Nephron progenitor cell (in vitro differentiated cells): ENCODE measurements around the gene DNAH8.

Experiments used
- DNase-seq: peaks from one replicate; pipeline ENCODE4 v3.0.0; 2021
- H3K27ac Mint-ChIP-seq: 2 replicates; pipeline ENCODE4 v1.8.0; 2021; ENCODE audit warnings: mild to moderate bottlenecking, moderate library complexity, mixed read lengths
- H3K27me3 Mint-ChIP-seq: 2 replicates; pipeline ENCODE4 v1.8.0; 2021; ENCODE audit warnings: mild to moderate bottlenecking, low read depth, mixed read lengths; ENCODE audit not compliant: poor library complexity
- H3K36me3 Mint-ChIP-seq: 2 replicates; pipeline ENCODE4 v1.8.0; 2021; ENCODE audit warnings: low read depth, mixed read lengths
- H3K4me1 Mint-ChIP-seq: 2 replicates; pipeline ENCODE4 v1.8.0; 2021; ENCODE audit warnings: mixed read lengths
- H3K4me3 Mint-ChIP-seq: 2 replicates; pipeline ENCODE4 v1.8.0; 2021; ENCODE audit warnings: mild to moderate bottlenecking, moderate library complexity, mixed read lengths
- H3K9me3 Mint-ChIP-seq: 2 replicates; pipeline ENCODE4 v1.8.0; 2021; ENCODE audit warnings: mild to moderate bottlenecking, moderate library complexity, mixed read lengths
- CTCF ChIP-seq: fragments of 200-600 bp; sonication (generic); IDR thresholded peaks from 2 replicates; pipeline ENCODE4 v1.5.0; 2021; ENCODE audit warnings: antibody characterized with exemption

The DNAH8 gene

GRCh38 chr6:39079197-39080125 is 364.4 kb downstream of the DNAH8 start:
- H3K9me3 Mint-ChIP-seq = no peaks in the 10 kb centered on the region
- H3K4me3 Mint-ChIP-seq = no peak overlapping the region
- no peak for TF ChIP-seq CTCF
- H3K36me3 Mint-ChIP-seq = no peaks in the 10 kb centered on the region
- no peak overlapping the region for H3K27ac Mint-ChIP-seq
- H3K4me1 Mint-ChIP-seq = peaks cover 5% of the 10 kb centered on the region
- DNase-seq = no peak
- peaks cover 28% of the 10 kb centered on the region for H3K27me3 Mint-ChIP-seq
